GM13977 (cell line): ENCODE measurements around the gene UNC13D.

Experiments
- DNase-seq: peaks from one replicate; pipeline ENCODE4 v3.0.0; 2012; ENCODE audit warnings: low spot score
- CTCF ChIP-seq: IDR thresholded peaks from 2 replicates; pipeline ENCODE4 v1.5.1; 2012; ENCODE audit warnings: mild to moderate bottlenecking, control low read depth; ENCODE audit not compliant: insufficient read depth; ENCODE audit errors: extremely low read depth, missing control alignments
- in situ Hi-C: fragments of 300-500 bp; cut with MboI; formaldehyde crosslinking; loops from one replicate; pipeline ENCODE4 v1.12.0; 2022; ENCODE audit warnings: low sequenced_read_pairs, low pct_unique_long_range_greater_than_20kb, mixed read lengths, inconsistent platforms; ENCODE audit not compliant: unreplicated experiment

The UNC13D gene

GRCh38 chr17:75822119-75822799 lies 21.9 kb downstream of the UNC13D start:
- in situ Hi-C loops = no loop called here
- DNase-seq = peak; percentile 34
- no peak for TF ChIP-seq CTCF

GRCh38 chr17:75821552-75821951 lies 22.7 kb downstream of the UNC13D start:
- in situ Hi-C loops = no loop called here
- TF ChIP-seq CTCF = no peak
- DNase-seq = no peak

GRCh38 chr17:75820094-75821080 lies 23.8 kb downstream of the UNC13D start:
- in situ Hi-C loops = no loop called here
- TF ChIP-seq CTCF = no peak
- DNase-seq = no peak

- in situ Hi-C loops = no loop called here
- no peak for TF ChIP-seq CTCF
- DNase-seq = no peak
Observed at GRCh38 chr17:75819678-75820077, 24.5 kb downstream of the UNC13D start.

GRCh38 chr17:75819116-75819515 lies 25.1 kb downstream of the UNC13D start:
- in situ Hi-C loops = no loop called here
- TF ChIP-seq CTCF = peak; percentile 6

DNA sequence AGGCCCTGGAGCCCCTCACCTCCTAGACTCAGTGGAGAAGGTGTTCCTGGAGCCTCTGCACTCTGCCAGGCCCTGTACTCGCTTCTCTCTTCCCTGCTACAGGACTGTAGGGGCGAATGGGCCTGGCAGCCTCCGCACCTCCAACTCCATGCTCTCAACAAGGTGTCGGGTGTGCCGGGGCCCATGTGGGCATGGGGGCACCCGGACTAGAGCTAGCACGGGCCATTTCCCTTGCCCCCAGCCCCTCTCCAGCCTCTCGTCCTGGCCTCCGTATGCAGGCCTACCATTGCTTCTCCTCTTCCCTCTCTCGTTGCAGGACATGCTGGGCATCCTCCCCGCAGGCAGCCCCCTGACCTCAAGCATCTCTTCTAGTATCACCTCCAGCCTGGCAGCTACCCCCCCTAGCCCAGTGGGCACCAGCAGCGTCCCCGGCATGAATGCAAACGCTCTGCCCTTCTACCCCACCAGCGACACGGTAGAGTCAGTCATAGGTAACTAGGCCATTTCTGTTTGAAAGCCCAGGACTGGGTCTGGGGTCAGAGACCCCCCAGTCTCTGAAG lies 25.8 kb downstream of the UNC13D start:
- DNase-seq = no peak
- in situ Hi-C loops = no loop called here
- no peak for TF ChIP-seq CTCF

More at GRCh38 chr17:75819116-75819515, 25.1 kb downstream of the UNC13D start:
- no peak for DNase-seq
